ENCODE data around the gene OR4F15. TPM values are rescaled to one million over a fixed set of nuclear protein-coding genes. Genes with fewer than 3 reads are reported as not detected.
"Not testable (repeated sequence)": the region's sequence is repeated elsewhere in the genome, so short reads cannot be mapped to it uniquely, and the experiment has no call there.

OR4F15 gene
- polyA plus RNA-seq, 1 donor (not counting 4 experiments of a cell fraction or from before 2014, with no cell fraction given) = not detected

DNA sequence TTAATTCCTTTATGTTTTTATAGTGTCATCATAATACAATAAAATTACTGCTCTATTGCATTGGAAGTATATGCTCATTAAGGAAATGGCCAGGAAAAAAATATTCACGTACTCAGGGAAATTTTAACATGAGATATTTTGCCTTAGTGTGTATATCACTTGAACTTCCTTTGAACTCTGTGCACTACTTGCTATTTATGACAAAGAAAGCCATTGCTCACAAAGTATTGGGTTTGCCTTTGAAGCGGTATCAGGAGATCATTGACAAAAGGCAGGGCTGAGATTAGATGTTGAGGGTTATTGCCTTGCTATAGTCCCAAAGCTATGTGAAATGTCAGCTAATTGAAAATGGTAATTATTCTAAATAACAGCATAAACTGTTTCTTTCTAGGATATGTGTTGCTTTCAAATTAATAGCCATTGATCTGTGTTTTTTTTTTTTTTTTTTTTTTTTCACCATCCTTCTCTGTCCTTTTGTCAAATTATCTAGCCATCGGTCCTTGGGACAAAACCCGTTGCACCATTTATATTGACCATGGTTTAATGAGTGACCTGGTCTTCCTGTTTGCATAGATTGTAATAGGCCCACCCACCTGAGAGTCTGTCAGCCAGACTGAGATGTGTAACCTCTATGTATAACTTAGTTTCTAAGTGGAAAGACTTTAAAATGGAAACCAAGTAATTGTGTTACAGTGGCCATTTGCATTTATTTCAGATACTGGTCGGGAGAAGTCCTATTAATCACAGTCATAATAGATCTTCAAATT lies 23.3 kb upstream of the OR4F15 start:
- DNase-seq (ENCODE audit: low read depth, low spot score); H3K27ac ChIP-seq (ENCODE audit: control insufficient read depth, insufficient read depth, low read length); FAIRE-seq: not testable (repeated sequence)

DNA sequence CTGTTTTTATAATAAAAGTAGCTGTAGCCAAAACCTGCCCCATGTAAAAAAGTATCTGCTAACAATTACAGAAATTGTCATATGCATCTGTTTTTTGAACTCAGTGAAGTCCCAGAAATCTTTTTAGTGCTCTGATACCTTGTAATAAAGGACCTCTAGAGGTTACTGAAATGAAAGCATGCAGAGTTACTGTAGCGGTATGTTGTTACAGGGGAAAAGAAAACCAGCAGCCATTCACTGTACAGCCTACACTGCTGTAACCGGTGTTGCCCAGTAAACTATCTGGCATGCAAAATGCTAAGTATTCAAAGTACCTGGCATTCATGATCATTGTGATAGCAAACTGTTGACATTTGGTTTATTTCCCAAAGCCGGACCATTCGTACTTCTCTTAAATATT lies 21.3 kb upstream of the OR4F15 start:
- DNase-seq (ENCODE audit: low read depth, low spot score); H3K4me1 ChIP-seq (ENCODE audit: control insufficient read depth, extremely low read depth, insufficient read depth, low read length); H3K36me3 ChIP-seq (ENCODE audit: control insufficient read depth in 2 of 2, extremely low read depth in 1 of 2, insufficient read depth in 2 of 2, low read length in 2 of 2); H4K20me1 ChIP-seq (ENCODE audit: control insufficient read depth, extremely low read depth, insufficient read depth, low read length); H3K4me2 ChIP-seq (ENCODE audit: control insufficient read depth, extremely low read depth, insufficient read depth, low read depth, low read length); dilution Hi-C loops (cut with MboI; ENCODE audit: extremely low pct_ligation_motif_present, low sequenced_read_pairs); H2AFZ ChIP-seq (ENCODE audit: control insufficient read depth, low read length); H3K27me3 ChIP-seq (ENCODE audit: control insufficient read depth, extremely low read depth, insufficient read depth, low read length); H3K9ac ChIP-seq (ENCODE audit: control insufficient read depth, extremely low read depth, insufficient read depth, low read length); H3K4me3 ChIP-seq (ENCODE audit: control insufficient read depth in 2 of 3, extremely low read depth in 1 of 3, insufficient read depth in 2 of 3, low read depth in 1 of 3, low read length in 3 of 3); H3K9me3 ChIP-seq (ENCODE audit: control insufficient read depth, low read depth, low read length); H3K79me2 ChIP-seq (ENCODE audit: control insufficient read depth, insufficient read depth, low read length); H3K9me1 ChIP-seq (ENCODE audit: control insufficient read depth, extremely low read depth, insufficient read depth, low read length); H3K27ac ChIP-seq (ENCODE audit: control insufficient read depth, insufficient read depth, low read length): not testable (repeated sequence)
- peak; percentile 67 for FAIRE-seq

More for the DNA sequence above, 23.3 kb upstream of the OR4F15 start:
- H4K20me1 ChIP-seq (ENCODE audit: control insufficient read depth, extremely low read depth, insufficient read depth, low read length); H3K9me1 ChIP-seq (ENCODE audit: control insufficient read depth, extremely low read depth, insufficient read depth, low read length); H3K36me3 ChIP-seq (ENCODE audit: control insufficient read depth in 2 of 2, extremely low read depth in 1 of 2, insufficient read depth in 2 of 2, low read length in 2 of 2); H3K9ac ChIP-seq (ENCODE audit: control insufficient read depth, extremely low read depth, insufficient read depth, low read length); H3K9me3 ChIP-seq (ENCODE audit: control insufficient read depth, low read depth, low read length); H3K4me2 ChIP-seq (ENCODE audit: control insufficient read depth, extremely low read depth, insufficient read depth, low read depth, low read length); H3K79me2 ChIP-seq (ENCODE audit: control insufficient read depth, insufficient read depth, low read length); H3K4me1 ChIP-seq (ENCODE audit: control insufficient read depth, extremely low read depth, insufficient read depth, low read length); H3K27me3 ChIP-seq (ENCODE audit: control insufficient read depth, extremely low read depth, insufficient read depth, low read length); H2AFZ ChIP-seq (ENCODE audit: control insufficient read depth, low read length); dilution Hi-C loops (cut with MboI; ENCODE audit: extremely low pct_ligation_motif_present, low sequenced_read_pairs); H3K4me3 ChIP-seq (ENCODE audit: control insufficient read depth in 2 of 3, extremely low read depth in 1 of 3, insufficient read depth in 2 of 3, low read depth in 1 of 3, low read length in 3 of 3): not testable (repeated sequence)

DNA sequence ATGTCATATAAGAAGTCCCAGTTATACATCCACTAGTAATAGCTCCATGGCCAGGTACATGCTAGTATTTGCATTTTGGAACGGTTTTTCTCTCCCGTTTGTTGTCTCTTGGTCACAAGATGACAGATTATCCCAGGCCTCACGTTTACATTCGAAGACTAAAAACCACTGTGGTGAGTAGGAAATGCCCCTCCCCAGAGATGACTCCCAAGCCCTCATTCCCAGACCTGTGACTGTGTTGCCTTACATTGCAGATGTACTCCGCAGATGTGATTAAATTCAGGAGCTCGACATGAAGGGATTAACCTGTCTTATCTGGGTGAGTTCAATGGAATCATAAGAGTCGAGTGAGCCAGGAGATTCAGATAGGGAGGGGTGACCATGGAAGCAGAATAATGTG lies 18.0 kb upstream of the OR4F15 start:
- H3K4me1 ChIP-seq (ENCODE audit: control insufficient read depth, extremely low read depth, insufficient read depth, low read length); H3K27ac ChIP-seq (ENCODE audit: control insufficient read depth, insufficient read depth, low read length); H2AFZ ChIP-seq (ENCODE audit: control insufficient read depth, low read length); H3K27me3 ChIP-seq (ENCODE audit: control insufficient read depth, extremely low read depth, insufficient read depth, low read length); H3K79me2 ChIP-seq (ENCODE audit: control insufficient read depth, insufficient read depth, low read length); DNase-seq (ENCODE audit: low read depth, low spot score); FAIRE-seq; H4K20me1 ChIP-seq (ENCODE audit: control insufficient read depth, extremely low read depth, insufficient read depth, low read length); H3K36me3 ChIP-seq (ENCODE audit: control insufficient read depth in 2 of 2, extremely low read depth in 1 of 2, insufficient read depth in 2 of 2, low read length in 2 of 2); H3K9me3 ChIP-seq (ENCODE audit: control insufficient read depth, low read depth, low read length); dilution Hi-C loops (cut with MboI; ENCODE audit: extremely low pct_ligation_motif_present, low sequenced_read_pairs); H3K9ac ChIP-seq (ENCODE audit: control insufficient read depth, extremely low read depth, insufficient read depth, low read length); H3K4me3 ChIP-seq (ENCODE audit: control insufficient read depth in 2 of 3, extremely low read depth in 1 of 3, insufficient read depth in 2 of 3, low read depth in 1 of 3, low read length in 3 of 3); H3K9me1 ChIP-seq (ENCODE audit: control insufficient read depth, extremely low read depth, insufficient read depth, low read length); H3K4me2 ChIP-seq (ENCODE audit: control insufficient read depth, extremely low read depth, insufficient read depth, low read depth, low read length): not testable (repeated sequence)

Measured in keratinocyte (primary cell).